NT2/D1 (cell line): ENCODE data around the gene PLSCR3.

Source experiments
- DNase-seq: peaks from one replicate; pipeline ENCODE4 v3.0.0-alpha.2; 2011; ENCODE audit warnings: low read depth, low spot score
- H3K27me3 ChIP-seq: 2 replicates; pipeline ENCODE4 v1.6.0; 2011; ENCODE audit warnings: mild to moderate bottlenecking; ENCODE audit not compliant: insufficient read length, insufficient read depth
- H3K36me3 ChIP-seq: 2 replicates; pipeline ENCODE4 v1.6.1; 2011; ENCODE audit warnings: mild to moderate bottlenecking, low read length, mixed read lengths; ENCODE audit not compliant: insufficient read depth, insufficient read length
- H3K4me1 ChIP-seq: 2 replicates; pipeline ENCODE4 v1.5.1; 2011; ENCODE audit not compliant: insufficient read depth, insufficient read length
- H3K4me3 ChIP-seq: 2 replicates; pipeline ENCODE4 v1.5.1; 2011; ENCODE audit warnings: low read depth; ENCODE audit not compliant: insufficient read length
- H3K9ac ChIP-seq: 2 replicates; pipeline ENCODE4 v1.6.0; 2011; ENCODE audit warnings: low read depth; ENCODE audit not compliant: insufficient read length
- H3K9me3 ChIP-seq: 2 replicates; pipeline ENCODE4 v1.5.1; 2011; ENCODE audit warnings: mild to moderate bottlenecking, low read length; ENCODE audit not compliant: insufficient read depth
- SUZ12 ChIP-seq: IDR thresholded peaks from 2 replicates; pipeline ENCODE4 v1.6.1; 2011; ENCODE audit not compliant: insufficient read length, insufficient read depth; ENCODE audit errors: extremely low read depth
- YY1 ChIP-seq: IDR thresholded peaks from 2 replicates; pipeline ENCODE4 v1.6.1; 2011; ENCODE audit not compliant: insufficient read length, insufficient read depth
- ZNF274 ChIP-seq: IDR thresholded peaks from 2 replicates; pipeline ENCODE4 v1.6.1; 2011; ENCODE audit warnings: mild to moderate bottlenecking, low read depth, low read length

PLSCR3 gene

DNA sequence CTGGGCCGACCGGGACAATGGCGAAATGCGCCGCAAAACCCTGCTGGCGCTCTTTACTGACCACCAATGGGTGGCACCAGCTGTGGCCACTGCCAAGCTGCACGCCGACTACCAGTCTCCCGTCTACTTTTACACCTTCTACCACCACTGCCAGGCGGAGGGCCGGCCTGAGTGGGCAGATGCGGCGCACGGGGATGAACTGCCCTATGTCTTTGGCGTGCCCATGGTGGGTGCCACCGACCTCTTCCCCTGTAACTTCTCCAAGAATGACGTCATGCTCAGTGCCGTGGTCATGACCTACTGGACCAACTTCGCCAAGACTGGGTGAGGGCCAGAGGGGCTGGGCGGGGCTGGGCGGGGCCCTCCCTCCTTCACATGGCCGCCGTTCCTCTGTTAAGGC lies 21.5 kb upstream of the PLSCR3 start:
- Histone ChIP-seq H3K36me3 (peaks cover 42% of the 10 kb centered on the region), H3K4me1 (peaks cover 3% of the 10 kb centered on the region), H3K9me3 (no peaks in the 10 kb centered on the region), H3K9ac (no peak overlapping the region), H3K4me3 (no peak overlapping the region), H3K27me3 (no peaks in the 10 kb centered on the region)
- TF ChIP-seq ZNF274 (no peak), YY1 (no peak), SUZ12 (no peak)
- no peak for DNase-seq

DNA sequence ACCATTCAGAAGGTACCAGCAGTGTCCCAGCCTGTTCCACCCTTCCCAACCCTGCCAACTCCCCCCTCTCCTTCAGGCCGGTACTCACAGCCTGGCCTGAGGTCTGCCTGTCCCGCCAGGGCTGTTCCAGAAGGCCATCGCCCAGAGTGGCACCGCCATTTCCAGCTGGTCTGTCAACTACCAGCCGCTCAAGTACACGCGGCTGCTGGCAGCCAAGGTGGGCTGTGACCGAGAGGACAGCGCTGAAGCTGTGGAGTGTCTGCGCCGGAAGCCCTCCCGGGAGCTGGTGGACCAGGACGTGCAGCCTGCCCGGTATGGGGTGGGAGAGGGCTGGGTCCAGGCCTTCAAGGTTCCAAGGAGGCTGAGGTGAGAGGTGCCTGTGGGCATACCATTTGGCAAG lies 20.5 kb upstream of the PLSCR3 start:
- H3K4me3 ChIP-seq: no peak overlapping the region
- H3K27me3 ChIP-seq: no peaks in the 10 kb centered on the region
- peaks cover 50% of the 10 kb centered on the region for H3K36me3 ChIP-seq
- H3K9ac ChIP-seq: no peak overlapping the region
- TF ChIP-seq YY1 (no peak), ZNF274 (no peak), SUZ12 (no peak)
- H3K4me1 ChIP-seq: peaks cover 3% of the 10 kb centered on the region
- H3K9me3 ChIP-seq: no peaks in the 10 kb centered on the region
- DNase-seq: no peak

DNA sequence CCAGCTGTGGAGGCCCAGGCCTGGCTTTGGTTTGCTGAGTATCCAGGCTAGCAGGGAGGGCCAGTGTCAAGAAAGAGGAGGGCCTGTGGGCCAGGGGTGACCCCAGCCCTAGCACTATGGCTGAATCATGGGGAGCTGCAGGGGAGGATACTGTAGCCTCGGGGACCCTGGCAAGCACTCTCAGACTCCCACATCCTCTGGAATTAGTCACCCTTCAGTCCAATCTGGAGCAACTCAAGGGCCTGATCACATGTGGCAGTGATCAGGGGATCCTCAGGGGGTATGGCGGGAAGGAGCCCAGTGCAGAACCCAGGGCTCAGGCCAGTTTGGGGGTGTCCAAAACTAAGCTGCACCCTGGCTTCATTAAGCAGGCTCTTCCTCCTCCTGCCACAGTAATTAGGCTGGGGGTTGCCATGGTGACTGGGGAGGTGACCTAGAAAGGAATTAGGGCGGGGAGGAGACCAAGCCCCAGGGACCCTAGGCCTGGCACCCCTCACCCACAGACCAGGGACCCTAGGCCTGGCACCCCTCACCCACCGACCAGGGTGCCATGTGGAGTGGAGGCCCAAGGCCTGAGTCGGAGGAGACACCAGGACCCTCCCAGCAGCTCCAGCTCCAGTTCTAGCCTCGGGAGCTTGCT lies 19.1 kb upstream of the PLSCR3 start:
- Histone ChIP-seq H3K4me1 (peaks cover 3% of the 10 kb centered on the region), H3K4me3 (no peak overlapping the region), H3K27me3 (no peaks in the 10 kb centered on the region), H3K9ac (no peak overlapping the region), H3K36me3 (peaks cover 59% of the 10 kb centered on the region), H3K9me3 (no peaks in the 10 kb centered on the region)
- TF ChIP-seq SUZ12 (no peak), YY1 (no peak), ZNF274 (no peak)
- DNase-seq: no peak

DNA sequence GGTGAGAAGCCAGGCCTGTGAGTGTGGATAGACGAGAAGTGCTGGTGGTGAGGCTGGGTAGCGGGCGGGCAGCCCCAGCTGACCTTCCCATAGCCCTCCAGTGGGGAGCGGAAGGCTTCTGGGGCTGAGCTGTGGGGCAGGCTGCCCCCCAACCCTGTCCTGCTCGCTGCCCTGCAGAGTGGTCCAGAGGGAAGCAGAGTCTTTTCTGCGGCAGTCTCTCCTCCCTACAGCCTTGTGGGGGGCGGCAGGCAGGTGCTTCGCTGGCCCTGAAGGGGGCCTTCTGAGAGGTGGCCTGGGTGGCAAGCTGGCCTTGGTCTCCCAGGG lies 17.1 kb upstream of the PLSCR3 start:
- Histone ChIP-seq H3K27me3 (no peaks in the 10 kb centered on the region), H3K4me3 (no peak overlapping the region), H3K36me3 (peaks cover 45% of the 10 kb centered on the region), H3K9ac (no peak overlapping the region), H3K9me3 (no peaks in the 10 kb centered on the region), H3K4me1 (peaks cover 3% of the 10 kb centered on the region)
- TF ChIP-seq YY1 (no peak), SUZ12 (no peak), ZNF274 (no peak)
- no peak for DNase-seq

DNA sequence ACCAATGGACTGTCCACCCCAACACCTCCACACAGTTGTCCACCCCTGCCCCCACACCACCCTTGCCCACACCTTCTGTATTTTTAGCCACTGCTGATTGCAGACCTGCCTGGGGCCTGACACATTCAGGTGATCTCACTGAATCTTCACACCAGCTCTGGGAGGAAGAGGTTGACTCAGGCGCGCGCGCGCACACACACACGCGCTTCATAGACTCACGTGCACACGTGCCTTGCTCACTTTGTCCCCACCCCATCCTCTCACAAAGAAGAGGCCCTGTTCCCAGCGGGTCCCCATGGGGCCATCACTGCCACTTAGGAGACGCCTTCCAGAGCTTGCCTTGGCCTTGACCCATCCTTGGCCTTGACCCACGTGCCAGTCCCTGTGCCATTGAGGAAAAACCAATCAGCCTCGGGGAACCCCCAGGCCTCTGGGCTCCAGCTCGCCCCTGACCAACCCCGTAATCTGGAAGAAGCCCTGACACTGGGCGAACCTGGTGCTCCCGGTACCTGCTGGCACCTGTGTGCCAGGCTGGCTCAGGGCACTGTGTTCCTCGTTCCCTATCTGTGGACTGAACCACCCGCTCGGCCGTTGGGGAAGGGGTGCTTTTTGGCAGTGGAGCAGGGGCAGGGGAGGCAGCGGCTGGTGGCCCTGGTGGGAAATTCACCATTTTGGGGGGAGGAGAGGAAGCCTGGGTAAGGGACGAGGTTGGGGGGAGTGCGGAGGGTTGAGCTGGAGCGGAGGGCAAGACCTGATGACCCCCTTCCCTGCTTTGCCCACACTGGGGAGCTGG lies 16.5 kb upstream of the PLSCR3 start:
- H3K4me1 ChIP-seq: peaks cover 3% of the 10 kb centered on the region
- no peaks in the 10 kb centered on the region for H3K27me3 ChIP-seq
- H3K36me3 ChIP-seq: peaks cover 41% of the 10 kb centered on the region
- TF ChIP-seq SUZ12: no peak
- no peak for TF ChIP-seq ZNF274
- TF ChIP-seq YY1: no peak
- DNase-seq: no peak
- no peak overlapping the region for H3K4me3 ChIP-seq
- no peaks in the 10 kb centered on the region for H3K9me3 ChIP-seq
- H3K9ac ChIP-seq: no peak overlapping the region

DNA sequence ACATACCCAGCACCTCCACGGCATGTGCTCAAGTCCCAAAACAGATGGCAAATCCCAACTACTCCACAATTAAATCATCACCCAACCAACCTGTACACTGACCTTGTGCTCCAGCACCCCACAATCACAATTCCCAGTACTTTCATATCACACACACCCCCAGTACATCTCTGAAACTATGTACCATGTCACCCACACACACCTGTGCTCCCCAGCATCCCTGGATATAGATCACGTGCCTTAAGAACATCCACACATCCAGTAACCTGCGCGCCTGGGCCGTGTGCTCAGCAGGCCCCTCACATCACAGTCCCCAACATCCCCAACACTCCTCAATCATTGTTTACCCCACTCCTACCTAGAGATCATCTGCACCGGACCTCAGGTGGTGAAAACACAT lies 15.4 kb upstream of the PLSCR3 start:
- Histone ChIP-seq H3K9me3 (no peaks in the 10 kb centered on the region), H3K36me3 (peaks cover 30% of the 10 kb centered on the region), H3K27me3 (no peaks in the 10 kb centered on the region), H3K4me3 (no peak overlapping the region), H3K4me1 (peaks cover 3% of the 10 kb centered on the region), H3K9ac (no peak overlapping the region)
- DNase-seq: no peak
- TF ChIP-seq YY1 (no peak), ZNF274 (no peak), SUZ12 (no peak)

DNA sequence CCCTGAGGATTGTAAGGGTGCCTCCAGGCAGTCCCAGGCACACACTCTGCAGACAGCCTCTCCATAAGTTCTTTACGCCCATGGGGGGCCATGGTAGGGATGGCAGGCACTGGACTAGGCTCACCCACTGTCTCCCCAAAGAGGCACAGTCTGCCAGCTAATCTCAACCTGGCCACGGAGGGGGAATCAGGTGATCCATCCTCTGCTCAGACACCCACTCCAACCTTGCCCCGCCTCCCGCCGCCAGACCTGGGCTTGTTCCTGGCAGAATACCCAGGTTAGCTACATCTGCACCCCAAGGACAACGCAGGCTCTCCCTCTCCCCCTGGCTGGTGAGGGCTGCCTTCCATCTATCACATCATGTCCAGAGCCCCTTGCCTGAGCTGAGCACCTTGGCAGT lies 14.5 kb upstream of the PLSCR3 start:
- H3K4me3 ChIP-seq: no peak overlapping the region
- no peak for TF ChIP-seq ZNF274
- TF ChIP-seq SUZ12: no peak
- TF ChIP-seq YY1: no peak
- DNase-seq: no peak
- no peaks in the 10 kb centered on the region for H3K27me3 ChIP-seq
- H3K9me3 ChIP-seq: no peaks in the 10 kb centered on the region
- H3K9ac ChIP-seq: no peak overlapping the region
- H3K4me1 ChIP-seq: peaks cover 3% of the 10 kb centered on the region
- H3K36me3 ChIP-seq: peaks cover 26% of the 10 kb centered on the region
